Smooth muscle cell of the brain vasculature (primary cell): ENCODE data around the gene CGN.

Experiments used
- DNase-seq: peaks from one replicate; pipeline ENCODE4 v3.0.0-alpha.2; 2012; ENCODE audit warnings: low read depth, low spot score

CGN gene

GRCh38 chr1:151547900-151548230, 36.7 kb downstream of the CGN start:
- no peak for DNase-seq

GRCh38 chr1:151549199-151549598, 38.0 kb downstream of the CGN start:
- no peak for DNase-seq

GRCh38 chr1:151553659-151554058, 42.5 kb downstream of the CGN start:
- no peak for DNase-seq

- no peak for DNase-seq
These were observed 44.9 kb downstream of the CGN start for GRCh38 chr1:151556052-151556451.

- no peak for DNase-seq
These were observed 51.5 kb downstream of the CGN start for GRCh38 chr1:151562661-151563060.

GRCh38 chr1:151563376-151563775, 52.2 kb downstream of the CGN start:
- no peak for DNase-seq

- DNase-seq, result no peak
These were observed 54.5 kb downstream of the CGN start for GRCh38 chr1:151565502-151566189.

- DNase-seq, result no peak
These were observed 57.5 kb downstream of the CGN start for GRCh38 chr1:151568626-151569088.

GRCh38 chr1:151570819-151571218, 59.6 kb downstream of the CGN start:
- DNase-seq, result no peak

GRCh38 chr1:151574575-151575529, 63.7 kb downstream of the CGN start:
- no peak for DNase-seq

- DNase-seq, result no peak
These were observed 66.0 kb downstream of the CGN start for GRCh38 chr1:151577173-151577572.

GRCh38 chr1:151578941-151579340, 67.8 kb downstream of the CGN start:
- DNase-seq, result no peak

GRCh38 chr1:151579436-151580225, 68.4 kb downstream of the CGN start:
- DNase-seq, result no peak

- DNase-seq, result no peak
These were observed 70.3 kb downstream of the CGN start for GRCh38 chr1:151581451-151581850.

- no peak for DNase-seq
These were observed 70.7 kb downstream of the CGN start for GRCh38 chr1:151581921-151582320.

- no peak for DNase-seq
These were observed 72.6 kb downstream of the CGN start for GRCh38 chr1:151583796-151584195.

GRCh38 chr1:151584278-151584677, 73.1 kb downstream of the CGN start:
- DNase-seq, result no peak

GRCh38 chr1:151584780-151585179, 73.6 kb downstream of the CGN start:
- DNase-seq, result no peak

- DNase-seq, result no peak
These were observed 74.4 kb downstream of the CGN start for GRCh38 chr1:151585622-151586021.
